ENCODE results near the gene SAMD4B.

DNA sequence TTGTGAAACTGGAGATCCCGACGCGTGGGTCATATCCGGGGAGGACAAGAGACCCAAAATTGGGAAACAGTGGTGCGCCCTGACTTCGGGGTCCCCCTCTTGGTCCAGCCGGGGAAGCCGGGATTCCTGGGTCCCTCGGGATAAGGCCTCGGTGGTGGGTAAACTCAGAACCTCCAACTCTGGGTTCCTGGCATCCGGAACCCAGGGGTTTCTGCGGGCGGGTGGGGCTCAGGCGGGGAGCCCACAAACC lies 65.1 kb downstream of the SAMD4B start:
- TF ChIP-seq, protein P1, sequence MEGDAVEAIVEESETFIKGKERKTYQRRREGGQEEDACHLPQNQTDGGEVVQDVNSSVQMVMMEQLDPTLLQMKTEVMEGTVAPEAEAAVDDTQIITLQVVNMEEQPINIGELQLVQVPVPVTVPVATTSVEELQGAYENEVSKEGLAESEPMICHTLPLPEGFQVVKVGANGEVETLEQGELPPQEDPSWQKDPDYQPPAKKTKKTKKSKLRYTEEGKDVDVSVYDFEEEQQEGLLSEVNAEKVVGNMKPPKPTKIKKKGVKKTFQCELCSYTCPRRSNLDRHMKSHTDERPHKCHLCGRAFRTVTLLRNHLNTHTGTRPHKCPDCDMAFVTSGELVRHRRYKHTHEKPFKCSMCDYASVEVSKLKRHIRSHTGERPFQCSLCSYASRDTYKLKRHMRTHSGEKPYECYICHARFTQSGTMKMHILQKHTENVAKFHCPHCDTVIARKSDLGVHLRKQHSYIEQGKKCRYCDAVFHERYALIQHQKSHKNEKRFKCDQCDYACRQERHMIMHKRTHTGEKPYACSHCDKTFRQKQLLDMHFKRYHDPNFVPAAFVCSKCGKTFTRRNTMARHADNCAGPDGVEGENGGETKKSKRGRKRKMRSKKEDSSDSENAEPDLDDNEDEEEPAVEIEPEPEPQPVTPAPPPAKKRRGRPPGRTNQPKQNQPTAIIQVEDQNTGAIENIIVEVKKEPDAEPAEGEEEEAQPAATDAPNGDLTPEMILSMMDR (IDR thresholded peaks at IDR 0.05), result no peak
- no peak for TF ChIP-seq JUN (CRISPR knock-in tag; IDR thresholded peaks at IDR 0.05)
- no peak for TF ChIP-seq TP53 (CRISPR knock-in tag; IDR thresholded peaks at IDR 0.05)
- TF ChIP-seq ZNF416 (CRISPR knock-in tag; IDR thresholded peaks at IDR 0.05), result no peak
- TF ChIP-seq SP1 (CRISPR knock-in tag; conservative IDR thresholded peaks at IDR 0.05), result no peak
- TF ChIP-seq, protein P2, sequence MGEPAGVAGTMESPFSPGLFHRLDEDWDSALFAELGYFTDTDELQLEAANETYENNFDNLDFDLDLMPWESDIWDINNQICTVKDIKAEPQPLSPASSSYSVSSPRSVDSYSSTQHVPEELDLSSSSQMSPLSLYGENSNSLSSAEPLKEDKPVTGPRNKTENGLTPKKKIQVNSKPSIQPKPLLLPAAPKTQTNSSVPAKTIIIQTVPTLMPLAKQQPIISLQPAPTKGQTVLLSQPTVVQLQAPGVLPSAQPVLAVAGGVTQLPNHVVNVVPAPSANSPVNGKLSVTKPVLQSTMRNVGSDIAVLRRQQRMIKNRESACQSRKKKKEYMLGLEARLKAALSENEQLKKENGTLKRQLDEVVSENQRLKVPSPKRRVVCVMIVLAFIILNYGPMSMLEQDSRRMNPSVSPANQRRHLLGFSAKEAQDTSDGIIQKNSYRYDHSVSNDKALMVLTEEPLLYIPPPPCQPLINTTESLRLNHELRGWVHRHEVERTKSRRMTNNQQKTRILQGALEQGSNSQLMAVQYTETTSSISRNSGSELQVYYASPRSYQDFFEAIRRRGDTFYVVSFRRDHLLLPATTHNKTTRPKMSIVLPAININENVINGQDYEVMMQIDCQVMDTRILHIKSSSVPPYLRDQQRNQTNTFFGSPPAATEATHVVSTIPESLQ (CRISPR knock-in tag; IDR thresholded peaks at IDR 0.05), result no peak
- TF ChIP-seq, protein P3, sequence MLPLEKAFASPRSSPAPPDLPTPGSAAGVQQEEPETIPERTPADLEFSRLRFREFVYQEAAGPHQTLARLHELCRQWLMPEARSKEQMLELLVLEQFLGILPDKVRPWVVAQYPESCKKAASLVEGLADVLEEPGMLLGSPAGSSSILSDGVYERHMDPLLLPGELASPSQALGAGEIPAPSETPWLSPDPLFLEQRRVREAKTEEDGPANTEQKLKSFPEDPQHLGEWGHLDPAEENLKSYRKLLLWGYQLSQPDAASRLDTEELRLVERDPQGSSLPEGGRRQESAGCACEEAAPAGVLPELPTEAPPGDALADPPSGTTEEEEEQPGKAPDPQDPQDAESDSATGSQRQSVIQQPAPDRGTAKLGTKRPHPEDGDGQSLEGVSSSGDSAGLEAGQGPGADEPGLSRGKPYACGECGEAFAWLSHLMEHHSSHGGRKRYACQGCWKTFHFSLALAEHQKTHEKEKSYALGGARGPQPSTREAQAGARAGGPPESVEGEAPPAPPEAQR (CRISPR knock-in tag; IDR thresholded peaks at IDR 0.05), result no peak

All from WTC11 (cell line).